Adipose tissue (tissue), 3 donors: ENCODE data around the gene TGFBR1. TPM values are rescaled to one million over a fixed set of nuclear protein-coding genes. Genes with fewer than 3 reads are reported as not detected.

Source experiments
- H3K27ac ChIP-seq: one replicate; pipeline ENCODE4 v1.5.1; 2013; ENCODE audit warnings: low read depth, low read length
- WGBS, 3 donors: extraction: QIAGEN DNeasy Blood & Tissue Kit; methylation state at CpG; one replicate each; pipeline ENCODE4 v1.1.7; 2013; 5-methylcytosine and 5-hydroxymethylcytosine counted together
- polyA plus RNA-seq, 3 donors: library from polyadenylated mRNA; stranded (reverse); fragments of 200-250 nt; gene quantifications; one replicate each; pipeline ENCODE4 v1.2.3, GENCODE V29; 2013
- donor health status: healthy with polysubstance abuse.
- donor health status: Bipolar disorder and iron deficiency.
- donor health status: healthy.

Gene TGFBR1
- polyA plus RNA-seq, 3 donors: 3.7 to 12.1 (median 9.4) TPM

- no peak overlapping the region for H3K27ac ChIP-seq
- 67 to 72% (median 71%) methylated on average over 4 of the region's 4 CpGs for WGBS, 3 donors
These were observed 71.7 kb downstream of the TGFBR1 start for GRCh38 chr9:99176527-99177013.

- WGBS, 3 donors: 89 to 95% (median 93%) methylated on average over 8 of the region's 8 CpGs
- no peak overlapping the region for H3K27ac ChIP-seq
These were observed 72.9 kb downstream of the TGFBR1 start for GRCh38 chr9:99177576-99178366.

DNA sequence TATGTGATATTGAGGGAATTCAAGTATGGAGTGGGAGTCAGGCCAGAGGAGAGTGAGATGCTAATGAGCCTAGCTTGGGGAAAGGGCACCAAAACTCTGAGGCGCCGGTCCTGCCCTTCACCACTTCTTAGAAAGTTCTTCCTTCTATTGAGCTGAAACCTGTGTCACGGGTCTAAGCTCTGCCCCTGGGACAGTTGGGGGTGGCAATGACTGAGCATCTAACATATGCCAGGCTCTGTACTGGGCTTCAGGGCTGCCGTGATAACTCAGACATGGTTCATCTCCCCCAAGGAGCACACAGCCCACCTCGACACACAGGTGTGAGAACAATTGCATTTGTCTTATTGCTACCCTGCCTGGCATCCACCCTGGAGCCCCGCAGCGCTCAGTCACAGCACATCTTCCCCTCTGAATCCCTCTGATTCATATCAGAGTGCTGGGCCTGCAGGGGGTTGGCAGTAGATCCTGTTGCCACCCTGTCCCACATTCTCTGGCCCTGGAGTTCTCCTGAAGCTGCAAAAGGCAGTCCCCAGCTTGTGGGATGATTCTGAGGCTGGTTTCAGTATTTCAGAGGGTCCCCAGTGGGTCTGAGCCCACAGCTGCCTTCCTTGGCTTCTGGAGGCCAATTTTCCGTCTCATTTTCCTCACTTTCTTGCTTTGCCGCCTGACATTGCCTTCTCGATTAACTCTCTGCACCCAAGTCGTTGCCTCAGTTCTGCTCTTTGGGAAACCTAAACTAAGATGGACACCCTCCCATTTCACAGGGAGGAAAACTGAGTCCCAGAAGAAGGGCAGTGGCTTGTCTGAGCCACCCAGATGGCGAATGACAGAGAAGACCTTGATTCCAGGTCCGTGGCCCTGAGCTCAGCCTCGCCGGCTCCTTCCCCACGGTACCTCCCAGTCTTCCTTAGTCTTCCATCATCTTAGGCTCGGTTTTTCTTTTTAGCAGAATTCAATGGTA, 74.3 kb downstream of the TGFBR1 start:
- WGBS, 3 donors: 91 to 93% (median 92%) methylated on average over 17 of the region's 17 CpGs
- no peak overlapping the region for H3K27ac ChIP-seq

DNA sequence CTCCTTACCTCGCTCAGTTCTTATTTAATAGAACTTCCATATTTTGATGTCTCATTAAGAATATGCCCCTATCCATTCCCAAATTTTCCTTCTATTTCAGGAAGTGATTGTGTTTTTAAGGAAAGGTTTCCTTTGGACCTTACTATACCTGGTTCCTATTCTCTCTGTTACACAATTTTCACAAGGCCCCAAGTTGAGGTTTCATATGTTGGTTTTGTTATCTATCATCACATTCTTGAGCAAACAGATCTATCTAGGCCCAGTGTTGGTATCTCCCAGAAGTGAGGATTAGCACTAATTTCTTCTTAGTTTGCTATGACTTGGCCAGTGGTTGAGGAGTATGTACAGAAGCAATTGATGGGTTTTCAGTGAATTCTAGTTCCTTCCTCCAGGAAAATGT, 75.3 kb downstream of the TGFBR1 start:
- H3K27ac ChIP-seq: no peak overlapping the region
- 92 to 97% (median 94%) methylated on average over 1 of the region's 1 CpG for WGBS, 3 donors

DNA sequence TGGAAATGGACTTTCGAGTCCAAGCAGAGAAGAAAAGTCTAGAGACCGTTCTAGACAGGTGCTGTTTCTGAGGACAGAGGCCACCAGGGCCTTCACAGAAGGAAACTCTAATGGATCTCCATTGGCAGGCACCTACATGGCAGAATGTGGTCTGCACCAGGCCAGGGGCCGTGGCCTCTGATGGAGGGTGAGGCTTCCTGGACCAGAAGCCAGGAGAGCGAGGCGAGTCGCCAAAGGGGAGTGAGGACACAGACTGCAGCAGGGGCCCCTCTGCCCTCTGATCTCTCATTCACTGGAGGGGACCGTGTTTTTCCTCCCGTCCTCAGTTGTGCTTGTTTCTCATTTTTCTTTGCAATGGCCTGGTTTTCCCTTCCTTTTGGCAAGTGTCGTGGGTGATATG, 75.7 kb downstream of the TGFBR1 start:
- 82 to 85% (median 83%) methylated on average over 9 of the region's 9 CpGs for WGBS, 3 donors
- no peak overlapping the region for H3K27ac ChIP-seq

GRCh38 chr9:99181206-99181605, 76.3 kb downstream of the TGFBR1 start:
- no peak overlapping the region for H3K27ac ChIP-seq
- WGBS, 3 donors: 73 to 79% (median 78%) methylated on average over 2 of the region's 2 CpGs

DNA sequence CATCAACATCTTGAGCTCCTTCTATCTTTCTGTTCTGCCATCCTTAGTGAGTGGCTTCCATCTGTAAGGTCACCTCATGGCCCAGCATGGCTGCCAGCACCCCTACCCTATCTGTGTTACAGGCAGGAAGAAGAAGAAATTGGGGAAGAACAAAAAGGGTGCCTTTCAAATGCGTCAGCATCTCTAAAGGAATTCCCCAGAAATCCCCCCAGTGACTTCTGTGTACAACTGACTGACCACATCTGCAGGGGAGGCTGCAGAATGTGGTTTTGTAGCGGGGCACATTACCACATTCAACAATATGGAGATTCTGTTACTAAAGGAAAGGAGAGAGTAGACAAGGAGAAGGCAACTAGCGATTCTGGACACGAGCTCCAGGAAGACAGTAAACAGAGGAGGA, 76.7 kb downstream of the TGFBR1 start:
- H3K27ac ChIP-seq: no peak overlapping the region
- 46 to 84% (median 48%) methylated on average over 4 of the region's 4 CpGs for WGBS, 3 donors

DNA sequence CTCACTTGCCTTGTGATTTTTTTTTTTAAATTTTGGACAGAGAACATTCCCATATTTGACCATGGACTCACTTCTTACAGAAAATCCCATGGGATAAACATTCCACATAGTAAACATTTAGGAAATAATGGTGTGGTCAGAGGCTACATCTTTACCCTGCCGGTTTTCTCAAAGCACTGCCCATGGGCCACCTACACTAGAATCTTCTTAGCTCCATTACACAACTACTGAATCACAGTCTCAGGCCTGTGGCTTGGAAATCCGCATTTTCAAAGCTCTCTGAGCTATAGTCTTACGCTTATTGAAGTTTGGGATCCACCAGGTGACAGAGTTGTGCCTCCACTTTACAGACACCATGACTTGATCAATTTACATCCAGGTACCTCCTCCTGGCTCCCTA, 77.4 kb downstream of the TGFBR1 start:
- H3K27ac ChIP-seq: no peak overlapping the region
- WGBS, 3 donors: 84 to 91% (median 87%) methylated on average over 3 of the region's 3 CpGs

DNA sequence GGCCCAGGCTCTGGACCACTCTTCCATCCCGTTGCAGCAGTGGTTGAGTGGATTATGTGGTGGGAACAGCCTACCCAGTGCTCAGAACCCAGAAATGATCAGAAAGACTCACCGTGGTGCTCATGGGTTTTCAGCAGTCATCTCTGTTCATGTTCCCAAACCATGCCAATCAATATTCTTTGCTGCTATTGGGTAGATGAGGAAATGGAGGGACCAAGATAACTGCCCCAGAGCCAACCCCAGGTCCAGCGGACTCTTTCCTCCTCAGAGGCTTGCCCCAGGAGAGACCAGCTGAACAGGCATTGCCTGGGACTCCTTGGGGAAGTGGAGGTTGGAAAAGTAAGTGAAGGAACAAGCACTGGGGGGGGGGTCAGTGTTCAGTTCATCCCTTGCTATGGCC, 78.7 kb downstream of the TGFBR1 start:
- WGBS, 3 donors: 86 to 94% (median 87%) methylated on average over 3 of the region's 3 CpGs
- no peak overlapping the region for H3K27ac ChIP-seq

DNA sequence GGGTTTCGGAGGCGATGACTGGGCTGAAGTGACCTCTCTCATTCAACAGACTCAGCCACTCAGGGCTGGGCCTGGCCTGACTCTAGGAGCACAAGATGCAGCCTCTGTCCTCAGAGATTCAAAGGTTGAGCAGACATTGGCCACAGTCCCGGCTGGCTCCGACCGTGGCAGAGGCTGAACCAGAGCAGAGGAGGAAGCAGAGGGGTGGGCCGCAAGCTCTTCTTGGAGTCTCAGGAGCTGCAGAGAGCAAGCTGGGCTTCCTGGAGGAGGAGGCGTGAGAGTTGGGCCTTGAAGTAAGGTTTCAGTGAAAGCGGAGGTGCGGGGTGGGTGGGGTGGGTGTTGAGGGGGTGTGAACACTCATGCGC, 79.2 kb downstream of the TGFBR1 start:
- 38 to 48% (median 39%) methylated on average over 10 of the region's 10 CpGs for WGBS, 3 donors
- H3K27ac ChIP-seq: no peak overlapping the region

DNA sequence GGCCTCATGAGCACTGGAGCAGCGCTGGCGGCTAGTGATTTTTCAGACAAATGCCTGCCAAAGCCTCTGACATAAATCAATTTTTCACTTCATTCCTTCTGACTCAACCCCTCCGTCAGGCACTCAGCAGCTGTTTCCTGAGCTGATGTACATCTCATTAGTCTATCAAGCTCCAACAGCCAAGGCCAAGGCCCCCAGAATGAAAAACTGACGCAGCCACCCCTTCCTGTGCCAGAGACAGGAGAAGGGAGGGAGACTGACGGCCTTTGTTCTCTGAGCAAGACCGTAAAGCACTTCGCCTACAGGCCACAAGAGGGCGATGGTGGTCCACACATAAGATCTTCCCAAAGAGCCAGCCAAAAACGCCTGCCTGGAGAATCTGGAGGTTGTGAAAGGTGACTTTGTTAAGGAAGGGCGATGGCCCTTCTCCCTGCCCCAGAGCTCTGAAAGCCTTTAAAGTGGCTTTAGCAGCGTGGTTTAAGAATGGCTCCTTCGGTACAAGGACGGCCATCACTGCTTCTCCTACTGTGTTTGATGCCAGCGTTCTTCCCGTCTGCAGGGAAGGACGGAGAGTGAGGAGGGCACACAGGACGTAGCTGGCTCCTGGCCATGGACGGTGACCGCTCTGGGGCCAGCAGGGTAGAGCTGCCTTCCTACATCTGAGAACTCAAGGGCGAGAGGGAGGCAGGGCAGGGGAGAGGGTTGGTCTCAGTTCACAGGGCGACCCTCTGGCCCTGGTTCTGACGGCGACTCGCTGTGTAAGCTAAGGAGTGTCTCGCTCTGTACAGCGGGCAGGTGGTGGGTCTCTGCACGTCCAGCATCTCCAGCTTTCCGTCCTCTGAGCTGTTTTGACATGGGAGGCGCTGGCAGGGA, 79.8 kb downstream of the TGFBR1 start:
- no peak overlapping the region for H3K27ac ChIP-seq
- 24 to 35% (median 31%) methylated on average over 29 of the region's 29 CpGs for WGBS, 3 donors

DNA sequence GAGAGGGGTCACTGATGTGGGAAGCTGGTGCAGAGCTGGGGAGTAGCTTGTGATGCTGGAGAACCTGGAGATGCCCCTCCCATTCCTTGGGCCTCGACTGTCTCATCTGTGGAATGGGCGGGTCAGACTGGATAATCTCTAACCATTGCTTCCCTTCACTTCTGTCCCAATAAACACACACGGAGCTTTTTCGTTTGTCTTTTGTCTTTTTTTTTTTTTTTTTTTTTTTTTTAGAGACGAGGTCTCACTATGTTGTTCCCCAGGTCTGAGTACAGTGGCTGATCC, 80.4 kb downstream of the TGFBR1 start:
- 74 to 87% (median 86%) methylated on average over 5 of the region's 5 CpGs for WGBS, 3 donors
- no peak overlapping the region for H3K27ac ChIP-seq

DNA sequence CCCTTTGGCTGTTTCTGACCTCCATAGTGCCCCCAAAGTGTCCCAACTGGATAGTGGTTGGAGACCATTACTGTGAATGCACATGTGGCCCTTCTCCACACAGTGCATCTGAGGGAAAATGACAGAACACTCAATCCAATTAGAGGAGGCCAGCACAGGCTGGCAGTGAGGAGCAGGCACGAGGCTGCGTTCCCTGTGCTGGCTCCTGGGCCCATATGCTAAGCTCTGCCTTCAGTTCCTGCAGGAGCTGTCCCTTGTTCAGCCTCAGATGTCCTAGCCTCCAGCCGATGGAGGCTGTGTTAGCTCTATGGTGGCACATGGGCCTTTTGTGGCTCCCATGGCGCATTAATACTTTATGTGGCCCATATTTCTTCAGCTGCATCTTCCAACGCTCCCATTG, 81.0 kb downstream of the TGFBR1 start:
- 87 to 94% (median 93%) methylated on average over 5 of the region's 5 CpGs for WGBS, 3 donors
- H3K27ac ChIP-seq: no peak overlapping the region

- 79 to 91% (median 83%) methylated on average over 4 of the region's 4 CpGs for WGBS, 3 donors
- H3K27ac ChIP-seq: no peak overlapping the region
These were observed 82.4 kb downstream of the TGFBR1 start for GRCh38 chr9:99187311-99187710.

GRCh38 chr9:99189186-99189585, 84.3 kb downstream of the TGFBR1 start:
- 77 to 85% (median 81%) methylated on average over 2 of the region's 2 CpGs for WGBS, 3 donors

GRCh38 chr9:99189887-99190596, 85.1 kb downstream of the TGFBR1 start:
- H3K27ac ChIP-seq: no peak overlapping the region
- 74 to 80% (median 80%) methylated on average over 7 to 8 of the region's 8 CpGs for WGBS, 3 donors

More at GRCh38 chr9:99189186-99189585, 84.3 kb downstream of the TGFBR1 start:
- no peak overlapping the region for H3K27ac ChIP-seq

DNA sequence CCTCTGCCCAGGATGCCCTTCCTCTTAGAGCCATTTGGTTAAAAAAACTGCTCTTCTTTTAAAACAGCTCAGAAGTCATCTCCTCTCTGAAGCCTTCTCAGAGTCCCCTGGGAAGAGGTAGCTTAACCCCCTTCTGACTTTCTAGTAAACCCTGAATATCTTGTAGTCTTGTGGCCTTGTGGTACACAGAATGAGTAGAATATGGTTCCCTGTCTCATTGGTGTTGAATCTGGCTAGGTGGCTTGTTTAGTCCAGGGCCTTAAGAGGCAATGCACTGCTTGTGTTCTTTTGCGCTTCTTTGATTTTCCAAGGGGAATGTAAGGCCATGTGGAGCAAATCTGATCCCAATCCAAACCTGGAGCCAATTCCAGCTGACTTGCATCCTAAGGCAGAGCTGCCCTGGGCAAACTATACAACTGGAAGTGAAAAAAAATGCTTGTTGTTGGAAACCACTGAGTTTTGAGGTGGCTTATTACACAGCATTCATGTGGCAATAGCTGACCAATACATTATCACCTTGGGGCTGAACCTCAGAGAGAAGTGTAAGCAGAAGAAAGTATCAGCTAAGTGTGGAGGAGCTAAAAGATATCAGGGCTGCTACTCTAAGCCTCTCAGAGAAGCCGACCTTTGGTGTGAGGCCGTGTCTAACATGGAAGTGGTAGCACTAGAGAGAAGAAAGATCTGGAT, 85.8 kb downstream of the TGFBR1 start:
- H3K27ac ChIP-seq: no peak overlapping the region
- 94 to 99% (median 95%) methylated on average over 3 of the region's 3 CpGs for WGBS, 3 donors
